Stimulated activated CD4-positive, alpha-beta T cell treated with anti-CD3 and anti-CD28 coated beads, Interleukin-4, amount 100 ng/mL, for 4 hours (primary cell): ENCODE results near the gene DAB1.
"Not testable (repeated sequence)": the region's sequence is repeated elsewhere in the genome, so short reads cannot be mapped to it uniquely, and the experiment has no call there.

Experiments used
- DNase-seq, 2 experiments: peaks; one replicate each; pipeline ENCODE4 v3.0.0-alpha.2; 2020

DAB1 gene

DNA sequence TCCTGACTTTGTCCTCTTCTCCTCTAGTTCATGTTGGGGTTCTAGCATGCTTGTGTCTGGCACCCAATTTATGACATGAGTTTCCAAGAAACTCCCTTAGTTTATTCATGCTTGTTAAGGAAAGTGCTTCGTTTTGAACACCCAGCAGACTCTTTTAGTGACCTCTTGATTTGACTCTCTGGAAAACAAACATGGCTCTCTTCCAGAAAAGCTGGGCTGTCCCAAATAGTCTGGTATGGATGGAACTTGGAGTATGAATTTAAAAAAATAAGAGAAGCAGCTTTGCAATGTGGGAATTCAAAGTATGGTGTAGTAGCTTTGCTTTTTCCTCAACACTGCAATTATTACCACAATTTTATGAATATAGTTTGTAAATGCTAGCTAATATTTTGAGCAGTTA is 314.6 kb downstream of the DAB1 start:
- no peak for DNase-seq

DNA sequence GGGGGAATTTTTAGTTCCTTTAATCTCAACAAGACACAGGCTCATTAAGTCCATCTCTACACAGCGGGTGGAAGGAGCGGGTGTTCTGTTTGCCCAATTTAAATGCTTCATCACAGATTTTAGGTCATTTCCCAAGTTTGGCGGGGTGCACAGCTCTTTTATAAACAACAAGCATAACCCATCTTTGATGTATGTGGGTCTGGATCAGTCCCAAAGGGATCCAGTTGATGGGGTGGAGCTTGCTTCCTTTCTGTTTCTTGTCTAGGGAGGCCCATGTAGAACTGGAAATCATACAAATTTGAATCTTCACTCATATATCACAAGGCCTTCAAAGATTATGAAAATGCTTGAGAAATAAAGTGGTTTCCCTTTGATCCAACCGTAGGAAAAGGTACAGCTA is 317.6 kb downstream of the DAB1 start:
- no peak for DNase-seq

DNA sequence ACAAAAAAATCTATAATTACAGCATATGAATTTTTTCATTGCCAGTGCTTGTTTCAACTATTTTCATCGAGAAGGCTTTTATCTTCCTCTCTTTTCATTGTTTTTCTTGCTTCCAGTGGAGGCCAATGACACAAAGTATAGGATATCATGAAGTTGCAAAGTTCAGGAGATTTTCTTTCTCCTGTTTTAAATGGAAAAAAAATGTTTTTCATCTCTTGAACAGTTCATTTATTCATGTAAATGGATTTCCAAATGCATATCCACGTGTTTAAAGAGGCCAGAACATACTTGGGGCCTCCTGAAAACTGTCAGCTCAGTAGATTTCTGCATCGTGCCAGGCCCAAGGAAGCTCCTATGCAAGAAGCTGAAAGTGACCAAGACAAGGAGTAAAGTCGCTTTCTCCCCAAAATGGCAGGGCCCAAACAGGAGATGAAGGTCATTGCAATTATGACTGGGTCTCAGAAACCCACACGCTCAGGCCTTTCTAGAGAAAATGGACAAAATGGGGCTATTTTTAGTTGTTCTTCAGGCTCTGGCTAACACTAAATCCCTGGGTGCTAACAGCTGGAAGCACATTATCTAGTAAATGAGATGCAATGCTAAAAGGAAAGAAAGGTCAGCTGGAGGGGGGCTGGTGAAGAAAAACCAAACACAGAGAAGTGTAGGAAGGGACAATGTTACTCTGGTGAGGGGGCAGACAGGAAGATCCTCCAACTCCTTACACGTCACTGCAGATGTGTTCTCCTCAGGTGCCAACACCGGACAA is 321.1 kb downstream of the DAB1 start:
- no peak for DNase-seq

GRCh38 chr1:57101209-57101608 is 322.7 kb downstream of the DAB1 start:
- no peak for DNase-seq

GRCh38 chr1:57094749-57095148 is 329.1 kb downstream of the DAB1 start:
- DNase-seq: no peak

DNA sequence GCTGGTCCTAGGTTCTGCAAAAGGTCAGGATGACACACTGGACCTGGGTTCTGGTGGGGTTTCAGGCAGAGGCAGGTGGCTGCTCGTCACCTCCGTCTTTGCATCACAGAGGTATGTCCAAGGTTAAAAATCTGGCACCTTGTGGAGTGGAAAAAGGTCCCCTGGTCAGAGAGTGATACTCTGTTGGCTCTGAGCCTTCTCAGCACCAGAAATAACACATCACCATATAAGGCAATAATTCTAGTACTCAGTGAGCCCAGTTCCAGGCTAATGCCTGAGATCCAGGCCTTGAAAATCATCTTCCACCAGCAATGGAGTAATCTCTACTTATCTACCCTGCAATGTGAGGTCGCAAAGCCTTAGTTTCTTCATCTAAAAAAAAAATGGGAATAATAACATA is 330.7 kb downstream of the DAB1 start:
- no peak for DNase-seq

GRCh38 chr1:57091642-57092041 is 332.2 kb downstream of the DAB1 start:
- no peak for DNase-seq

- no peak for DNase-seq
These were observed 334.0 kb downstream of the DAB1 start for GRCh38 chr1:57089855-57090254.

DNA sequence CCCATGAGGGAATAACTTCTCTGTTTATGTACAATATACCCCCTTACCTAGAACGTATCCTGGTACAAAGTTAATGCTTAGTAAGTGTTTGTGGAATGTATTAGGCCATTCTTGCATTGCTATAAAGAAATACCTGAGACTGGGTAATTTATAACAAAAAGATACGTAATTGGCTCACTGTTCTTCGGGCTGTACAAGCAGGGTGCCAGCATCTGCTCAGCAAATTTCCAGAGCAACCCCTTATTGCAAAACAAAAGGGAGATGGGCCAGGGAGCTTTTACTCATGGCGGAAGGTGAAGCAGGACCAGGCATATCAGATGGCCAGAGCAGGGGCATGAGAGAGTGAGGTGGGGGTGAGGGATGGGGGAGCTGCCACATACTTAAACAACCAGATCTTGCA is 334.6 kb downstream of the DAB1 start:
- DNase-seq: no peak

DNA sequence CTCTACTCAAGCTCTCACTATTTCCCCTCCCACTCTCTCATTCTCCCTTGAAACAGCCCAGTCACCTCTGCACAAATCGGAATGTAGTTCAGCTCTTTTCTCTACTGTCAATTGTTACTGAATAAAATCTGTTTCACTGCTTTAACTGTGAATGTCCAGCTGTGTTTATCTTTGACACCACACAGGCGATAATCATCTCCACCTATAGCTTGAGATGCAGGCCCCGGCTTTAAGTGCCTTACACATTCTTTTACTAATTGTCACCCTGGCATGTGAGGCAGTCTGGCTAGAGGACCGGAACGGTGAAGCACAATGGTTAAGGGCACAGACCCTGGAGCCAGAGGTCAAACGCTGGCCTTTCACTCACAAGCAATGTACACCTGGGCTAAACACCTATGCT is 335.2 kb downstream of the DAB1 start:
- no peak for DNase-seq

DNA sequence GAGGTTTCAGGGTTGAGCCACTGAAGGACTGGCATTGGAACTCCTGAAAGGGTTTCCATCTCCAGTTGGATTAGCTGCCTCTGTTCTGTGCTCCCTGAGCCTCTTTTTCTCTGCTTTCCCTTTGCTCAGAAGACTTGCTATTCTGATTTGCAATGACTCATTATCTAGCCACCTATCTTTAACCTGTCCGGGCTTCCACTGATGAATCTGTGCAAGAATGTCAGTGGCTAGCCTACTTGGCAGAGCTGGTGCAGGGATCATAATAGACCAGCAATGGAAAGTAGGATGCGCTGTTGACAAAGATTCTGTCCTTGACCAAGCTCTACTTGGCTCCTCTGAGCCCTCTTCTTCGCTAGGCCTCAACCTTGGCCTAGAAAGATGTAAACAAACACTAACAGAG is 336.2 kb downstream of the DAB1 start:
- DNase-seq: not testable (repeated sequence)

DNA sequence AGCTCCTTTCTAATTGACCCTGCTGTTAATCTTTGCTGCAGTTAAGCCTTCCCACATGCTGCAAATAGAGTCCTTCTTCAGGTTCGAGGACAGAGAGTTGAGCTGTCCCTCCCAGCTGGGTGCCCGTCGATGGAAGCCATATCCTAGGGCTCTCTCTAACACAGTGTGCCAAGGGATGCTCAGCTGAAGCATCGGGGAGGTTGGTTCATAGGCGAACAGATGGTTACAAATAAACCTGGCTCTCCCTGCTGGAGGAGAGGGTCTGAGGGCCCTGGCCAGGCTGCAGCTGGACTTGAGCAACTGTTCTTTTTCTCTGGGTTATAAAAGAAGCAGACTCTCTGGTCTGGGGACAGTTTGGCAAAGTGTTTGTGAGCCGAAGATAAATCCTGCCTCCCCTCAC is 337.7 kb downstream of the DAB1 start:
- no peak for DNase-seq

- DNase-seq: no peak
These were observed 339.2 kb downstream of the DAB1 start for GRCh38 chr1:57084701-57085100.

- no peak for DNase-seq
These were observed 341.0 kb downstream of the DAB1 start for GRCh38 chr1:57082711-57083439.

DNA sequence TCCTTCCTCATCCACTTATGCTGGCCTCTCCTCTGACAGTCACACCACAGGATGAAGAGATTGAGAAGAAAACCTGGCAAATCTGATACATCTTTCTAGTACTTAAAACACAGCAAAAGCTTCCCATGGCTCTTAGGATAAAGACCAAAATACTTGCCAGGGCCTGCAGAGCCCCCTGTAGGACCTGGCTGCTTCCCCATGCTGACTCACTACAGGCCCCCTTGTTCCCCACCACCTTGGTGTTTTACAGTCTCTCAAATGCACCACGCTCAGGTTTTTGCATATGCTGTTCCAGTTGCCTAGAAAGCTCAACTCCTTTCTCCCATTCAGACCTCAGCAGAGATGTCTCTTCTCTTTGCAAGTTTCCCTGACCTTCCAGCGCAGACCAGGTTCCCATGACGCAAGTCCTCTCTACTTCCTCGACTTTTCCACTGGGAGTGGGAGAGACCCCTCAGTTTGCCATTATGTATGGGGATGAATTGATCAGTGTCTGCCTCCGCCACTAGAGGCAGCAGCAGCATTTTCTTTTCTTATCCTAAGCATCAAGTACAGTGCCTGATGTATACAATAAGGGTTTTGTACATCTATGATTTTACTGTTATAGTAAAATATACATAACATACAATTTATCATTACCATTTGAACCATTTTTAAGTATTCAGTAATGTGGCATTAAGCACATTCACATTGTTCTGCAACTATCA is 344.3 kb downstream of the DAB1 start:
- no peak for DNase-seq

DNA sequence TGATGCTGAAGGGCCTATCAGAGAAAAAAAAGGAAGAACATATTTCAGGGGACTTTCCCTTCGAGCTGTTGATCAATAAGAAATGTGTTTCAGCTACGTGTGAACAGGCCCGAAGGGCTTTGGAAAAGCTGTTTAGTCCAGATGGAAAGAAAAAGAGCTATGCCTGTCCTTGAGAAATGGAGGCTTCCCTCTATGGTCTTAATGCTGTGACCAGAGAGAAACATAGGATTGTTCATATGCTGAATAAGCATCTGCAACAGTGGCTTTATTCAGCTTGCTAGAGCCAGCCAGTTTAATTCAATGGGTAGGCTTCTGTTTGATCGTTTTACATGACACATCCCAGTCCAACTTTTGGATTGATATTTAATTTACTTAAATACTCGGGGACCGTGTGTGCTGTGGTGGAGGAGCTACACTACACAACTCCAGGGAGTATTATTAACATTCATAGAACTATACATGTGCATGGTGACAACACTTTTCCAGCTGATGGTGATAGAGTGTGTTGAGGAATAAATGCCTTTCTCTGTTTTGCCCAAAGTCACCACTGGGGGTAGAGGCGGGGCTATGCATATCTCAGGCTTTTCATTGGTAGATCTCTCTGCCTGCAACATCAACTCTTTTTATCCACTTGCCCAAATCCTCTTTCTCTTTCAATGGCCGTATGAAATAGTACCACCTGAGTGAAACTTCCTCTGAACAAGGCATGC is 351.3 kb downstream of the DAB1 start:
- DNase-seq: no peak

DNA sequence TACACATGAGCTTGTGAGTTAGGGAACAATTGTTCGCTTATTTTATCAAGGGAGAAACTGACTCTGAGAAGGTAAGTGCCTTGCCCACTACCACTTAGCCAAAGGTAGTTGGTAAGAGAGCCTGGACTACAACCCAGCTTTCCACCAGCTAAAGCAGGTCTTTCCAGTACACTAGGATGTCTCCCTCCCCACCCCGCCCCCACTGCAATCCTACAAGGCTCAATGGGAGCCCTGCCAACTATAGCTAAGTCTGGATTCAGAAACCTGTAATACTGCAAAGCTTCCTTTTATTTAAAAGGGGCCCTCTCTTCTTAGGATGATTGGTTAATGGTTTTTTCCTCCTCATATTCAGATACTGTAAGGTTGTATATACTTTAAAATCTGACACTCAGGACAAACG is 356.0 kb downstream of the DAB1 start:
- no peak for DNase-seq

DNA sequence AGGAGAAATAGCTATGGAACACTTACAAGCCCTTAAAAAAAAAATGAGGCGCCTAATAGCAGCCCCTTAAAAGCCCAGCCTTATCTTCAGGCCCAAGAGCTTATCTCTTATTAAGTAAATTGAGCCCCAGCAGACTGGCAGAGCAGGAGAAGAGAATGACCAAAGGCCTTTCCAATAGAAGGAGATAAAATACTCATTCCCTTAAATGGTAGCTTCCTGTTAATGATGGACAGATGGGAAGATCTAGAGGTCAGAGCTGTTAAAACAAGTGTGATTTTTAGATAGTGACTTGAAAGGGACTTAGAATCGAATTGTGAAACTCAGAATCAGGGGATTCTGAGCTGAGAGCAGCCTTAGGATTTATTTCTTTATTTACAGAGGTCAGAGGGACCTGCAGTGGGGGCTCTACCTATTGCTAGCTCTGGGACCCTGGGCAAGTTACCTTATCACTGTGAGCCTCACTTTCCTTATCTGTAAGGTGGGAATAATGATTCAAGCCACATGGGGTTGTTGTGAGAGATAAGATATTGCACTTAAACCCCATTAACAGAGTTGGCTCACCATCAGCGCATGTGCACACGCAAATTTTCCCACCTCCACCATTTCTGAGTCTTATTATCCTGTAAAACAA is 356.8 kb downstream of the DAB1 start:
- no peak for DNase-seq

DNA sequence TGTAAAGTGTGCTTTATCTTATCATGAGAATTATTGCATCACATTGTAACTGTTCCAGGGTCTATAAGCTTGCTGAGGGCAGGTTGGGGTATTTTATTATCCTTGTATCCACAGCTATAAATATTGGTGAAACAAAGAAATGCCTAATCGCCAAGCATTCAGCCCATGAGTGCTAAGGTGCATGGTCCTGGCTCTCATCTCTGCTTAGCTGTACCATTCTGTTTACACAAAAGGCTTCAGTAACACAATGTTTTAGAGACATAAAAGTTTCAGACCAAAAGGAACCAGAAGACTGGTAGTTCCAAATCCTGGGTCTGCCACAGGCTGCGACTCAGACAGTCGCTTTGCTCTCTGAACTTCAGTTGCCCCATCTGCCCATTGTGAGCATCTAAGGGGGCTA is 358.4 kb downstream of the DAB1 start:
- no peak for DNase-seq

GRCh38 chr1:57064379-57065140 is 359.3 kb downstream of the DAB1 start:
- no peak for DNase-seq

- DNase-seq: no peak
These were observed 360.3 kb downstream of the DAB1 start for GRCh38 chr1:57063406-57064125.
